Kidney epithelial cell (primary cell): ENCODE data around the gene C6orf47. TPM values are rescaled to one million over a fixed set of nuclear protein-coding genes. Genes with fewer than 3 reads are reported as not detected.

Source experiments
- DNase-seq: peaks from one replicate; pipeline ENCODE4 v3.0.0-alpha.2; 2010; ENCODE audit warnings: low read depth
- H3K27me3 ChIP-seq: 2 replicates; pipeline ENCODE4 v1.6.0; 2011; ENCODE audit warnings: low read length; ENCODE audit not compliant: control insufficient read depth, insufficient read depth
- H3K36me3 ChIP-seq: 2 replicates; pipeline ENCODE4 v1.5.1; 2011; ENCODE audit warnings: low read length; ENCODE audit not compliant: control insufficient read depth, insufficient read depth
- H3K4me3 ChIP-seq: 2 replicates; pipeline ENCODE4 v1.5.1; 2011; ENCODE audit warnings: low read depth, mild to moderate bottlenecking, control low read depth, low read length
- total RNA-seq: library from RNA; depleted of rRNA; stranded (reverse); fragments of >200 nt; gene quantifications from 2 replicates; pipeline ENCODE4 v1.2.3, GENCODE V29; 2015
- TF ChIP-seq, protein P1 (sequence below): IDR thresholded peaks from 2 replicates; pipeline ENCODE4 v1.5.1; 2011; ENCODE audit warnings: mild to moderate bottlenecking, moderate library complexity, low read length, control low read depth, inconsistent platforms; ENCODE audit not compliant: insufficient read depth, poor library complexity, severe bottlenecking

C6orf47 gene
- total RNA-seq, 1 donor from 2014 or later = 24.9 TPM

GRCh38 chr6:31619805-31620585, 40.6 kb downstream of the C6orf47 start:
- Histone ChIP-seq H3K27me3 (no peaks in the 10 kb centered on the region), H3K4me3 (peak overlapping the region; percentile 84), H3K36me3 (peaks cover 2% of the 10 kb centered on the region)
- DNase-seq = peak; percentile 93
- TF ChIP-seq, protein P1, sequence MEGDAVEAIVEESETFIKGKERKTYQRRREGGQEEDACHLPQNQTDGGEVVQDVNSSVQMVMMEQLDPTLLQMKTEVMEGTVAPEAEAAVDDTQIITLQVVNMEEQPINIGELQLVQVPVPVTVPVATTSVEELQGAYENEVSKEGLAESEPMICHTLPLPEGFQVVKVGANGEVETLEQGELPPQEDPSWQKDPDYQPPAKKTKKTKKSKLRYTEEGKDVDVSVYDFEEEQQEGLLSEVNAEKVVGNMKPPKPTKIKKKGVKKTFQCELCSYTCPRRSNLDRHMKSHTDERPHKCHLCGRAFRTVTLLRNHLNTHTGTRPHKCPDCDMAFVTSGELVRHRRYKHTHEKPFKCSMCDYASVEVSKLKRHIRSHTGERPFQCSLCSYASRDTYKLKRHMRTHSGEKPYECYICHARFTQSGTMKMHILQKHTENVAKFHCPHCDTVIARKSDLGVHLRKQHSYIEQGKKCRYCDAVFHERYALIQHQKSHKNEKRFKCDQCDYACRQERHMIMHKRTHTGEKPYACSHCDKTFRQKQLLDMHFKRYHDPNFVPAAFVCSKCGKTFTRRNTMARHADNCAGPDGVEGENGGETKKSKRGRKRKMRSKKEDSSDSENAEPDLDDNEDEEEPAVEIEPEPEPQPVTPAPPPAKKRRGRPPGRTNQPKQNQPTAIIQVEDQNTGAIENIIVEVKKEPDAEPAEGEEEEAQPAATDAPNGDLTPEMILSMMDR = no peak

GRCh38 chr6:31617010-31617409, 43.6 kb downstream of the C6orf47 start:
- Histone ChIP-seq H3K36me3 (no peaks in the 10 kb centered on the region), H3K27me3 (no peaks in the 10 kb centered on the region), H3K4me3 (no peak overlapping the region)
- no peak for DNase-seq
- TF ChIP-seq, protein P1 = no peak

DNA sequence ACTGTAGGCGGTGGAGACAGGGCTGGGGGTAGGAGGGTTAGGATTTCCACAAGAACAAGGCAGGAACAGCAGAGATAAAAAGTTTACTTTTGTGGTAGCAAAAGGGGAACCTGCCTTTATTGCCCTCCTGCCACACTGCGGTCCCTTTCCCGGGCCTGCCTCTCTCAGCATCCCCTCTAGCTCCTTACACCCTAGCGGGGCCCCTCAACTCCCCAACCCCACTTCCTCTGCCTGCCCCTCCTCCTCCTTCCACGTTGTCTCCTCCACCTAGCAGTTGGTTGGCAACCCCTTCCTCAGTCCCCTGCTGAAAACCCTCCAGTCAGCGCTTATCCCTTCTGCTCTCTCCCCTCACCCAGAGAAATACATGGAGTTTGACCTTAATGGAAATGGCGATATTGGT, 44.8 kb downstream of the C6orf47 start:
- TF ChIP-seq, protein P1 = no peak
- DNase-seq = no peak
- Histone ChIP-seq H3K36me3 (no peaks in the 10 kb centered on the region), H3K4me3 (no peak overlapping the region), H3K27me3 (no peaks in the 10 kb centered on the region)

- H3K27me3 ChIP-seq = no peaks in the 10 kb centered on the region
- TF ChIP-seq, protein P1 = no peak
- DNase-seq = no peak
- H3K36me3 ChIP-seq = no peaks in the 10 kb centered on the region
- no peak within 1 kb of the TSS for H3K4me3 ChIP-seq
These were observed 45.6 kb downstream of the C6orf47 start, which contains the start of gene AIF1 for GRCh38 chr6:31614684-31615578. TSS of gene AIF1 (plus strand) at chr6:31615234. CDS start at chr6:31615330, 96 bp downstream.

DNA sequence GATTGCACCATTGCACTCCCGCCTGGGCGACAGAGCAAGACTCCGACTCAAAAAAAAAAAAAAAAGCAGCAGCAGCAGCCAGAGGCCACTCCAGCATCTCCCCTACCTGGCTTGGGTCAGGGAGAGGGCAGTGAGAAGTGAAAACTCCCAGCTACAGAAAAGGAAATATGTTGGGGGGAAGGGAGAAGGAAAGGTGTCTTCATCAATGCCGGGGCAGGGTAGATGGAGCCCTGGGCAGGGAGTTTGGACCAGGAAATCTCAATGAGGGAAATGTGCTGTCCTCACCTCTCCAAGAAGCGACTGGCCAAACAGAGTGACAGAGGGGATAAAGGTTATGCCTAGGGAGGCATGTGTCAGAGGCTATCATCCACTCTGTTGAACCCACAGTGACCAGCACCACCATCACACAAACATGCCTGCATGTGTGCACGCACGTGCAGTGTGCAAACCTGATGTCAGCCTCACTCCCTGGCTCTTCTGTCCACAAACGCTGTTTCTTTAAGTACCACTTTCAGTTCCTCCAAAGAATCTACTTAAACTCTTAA, 46.4 kb downstream of the C6orf47 start:
- no peak overlapping the region for H3K4me3 ChIP-seq

More for the DNA sequence above, 46.4 kb downstream of the C6orf47 start:
- Histone ChIP-seq H3K36me3 (no peaks in the 10 kb centered on the region), H3K27me3 (no peaks in the 10 kb centered on the region)
- TF ChIP-seq, protein P1 = no peak
- no peak for DNase-seq
